Pons (tissue), 1 donor: ENCODE data around the gene BPNT1.
A peak's percentile ranks its signal among the peaks of the same experiment; 100 is the strongest.
"Not testable (repeated sequence)": the region's sequence is repeated elsewhere in the genome, so short reads cannot be mapped to it uniquely, and the experiment has no call there.

Source experiments
- DNase-seq: peaks from one replicate; pipeline ENCODE4 v3.0.0-alpha.2; 2016; ENCODE audit warnings: low spot score

The BPNT1 gene

DNA sequence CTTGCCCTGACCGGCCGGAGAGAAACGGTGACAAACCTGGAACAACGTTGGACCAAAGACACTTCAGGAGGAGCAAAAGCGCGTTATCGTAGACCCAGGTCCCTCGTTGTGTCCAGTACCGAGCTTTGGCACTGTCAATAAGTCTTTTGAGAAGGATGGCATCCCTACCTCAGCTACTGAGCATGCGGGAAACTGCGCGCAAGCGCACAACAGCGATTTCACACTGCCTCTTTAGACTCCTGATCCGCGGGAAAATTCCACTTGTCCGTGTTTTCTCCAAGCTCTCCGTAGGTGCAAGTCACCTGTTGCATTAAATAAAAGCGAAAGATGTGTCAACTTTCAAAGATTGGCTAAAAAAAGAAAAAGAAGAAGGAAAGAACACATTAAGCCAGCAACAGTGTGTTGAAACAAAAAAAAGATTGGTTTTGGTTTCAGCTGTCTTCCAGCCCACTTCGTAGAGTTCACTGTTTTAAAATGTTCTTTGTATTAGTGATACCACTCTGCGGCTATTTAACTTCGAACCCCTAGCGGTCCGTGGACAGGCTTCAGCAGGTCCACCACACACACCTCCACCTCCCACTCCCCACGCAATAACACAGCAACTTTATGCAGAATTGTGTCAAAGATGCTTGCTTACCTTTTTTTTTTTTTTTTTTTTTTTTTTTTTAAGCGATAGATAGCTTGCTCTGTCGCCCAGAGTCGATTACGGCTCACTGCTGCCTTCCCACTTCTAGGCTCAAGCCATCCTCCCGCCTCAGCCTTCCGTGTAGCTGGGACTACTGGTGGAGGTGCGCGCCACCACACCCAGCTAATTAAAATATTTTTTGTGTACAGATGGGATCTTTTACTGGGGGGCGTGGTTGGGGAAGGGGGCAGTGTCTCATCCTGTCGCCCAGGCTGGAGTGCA is at the start of gene BPNT1:
Gene BPNT1, minus strand, starts transcription at position 139 of the 907 bp plus-strand sequence. CDS start 9,942 bp downstream, outside the sequence.
- peak; percentile 97 for DNase-seq

DNA sequence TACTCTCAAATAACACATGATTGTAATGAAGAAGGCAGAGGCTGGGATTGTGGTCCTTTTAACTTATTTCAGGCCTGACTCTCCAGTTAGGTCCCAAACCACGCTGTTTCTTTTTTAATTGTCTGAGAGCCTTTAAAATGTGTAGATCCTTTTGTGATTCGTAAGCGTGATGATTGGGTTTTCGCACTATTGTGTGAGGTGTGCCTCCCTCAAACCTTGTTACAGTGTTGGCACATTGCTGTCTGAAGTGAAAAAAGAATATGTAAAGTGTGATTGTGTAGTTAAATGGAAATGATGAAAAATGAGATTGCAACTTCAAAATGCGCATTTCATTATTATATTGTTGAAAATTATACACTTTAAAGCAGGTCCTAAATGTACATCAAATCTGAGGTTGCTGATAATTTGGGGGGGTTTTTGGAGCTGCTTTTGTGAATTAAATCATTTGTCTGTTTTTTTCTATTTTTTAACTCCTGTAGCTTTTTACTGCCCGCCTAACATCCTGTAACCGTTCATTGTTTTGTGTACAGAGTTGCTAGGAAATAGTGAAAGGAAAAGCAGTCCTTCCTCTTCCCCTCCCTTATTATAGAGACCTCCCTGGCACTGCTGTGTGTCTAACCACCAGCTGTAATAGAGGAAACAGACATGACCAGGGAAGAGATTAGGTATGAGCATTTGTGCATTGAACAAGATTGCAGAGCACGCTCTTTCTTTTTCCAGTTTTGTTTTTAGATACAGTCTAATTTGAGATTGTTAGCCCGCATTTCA is 47.6 kb upstream of the BPNT1 start:
- DNase-seq: no peak

GRCh38 chr1:220135755-220136154 is 46.2 kb upstream of the BPNT1 start:
- DNase-seq: no peak

DNA sequence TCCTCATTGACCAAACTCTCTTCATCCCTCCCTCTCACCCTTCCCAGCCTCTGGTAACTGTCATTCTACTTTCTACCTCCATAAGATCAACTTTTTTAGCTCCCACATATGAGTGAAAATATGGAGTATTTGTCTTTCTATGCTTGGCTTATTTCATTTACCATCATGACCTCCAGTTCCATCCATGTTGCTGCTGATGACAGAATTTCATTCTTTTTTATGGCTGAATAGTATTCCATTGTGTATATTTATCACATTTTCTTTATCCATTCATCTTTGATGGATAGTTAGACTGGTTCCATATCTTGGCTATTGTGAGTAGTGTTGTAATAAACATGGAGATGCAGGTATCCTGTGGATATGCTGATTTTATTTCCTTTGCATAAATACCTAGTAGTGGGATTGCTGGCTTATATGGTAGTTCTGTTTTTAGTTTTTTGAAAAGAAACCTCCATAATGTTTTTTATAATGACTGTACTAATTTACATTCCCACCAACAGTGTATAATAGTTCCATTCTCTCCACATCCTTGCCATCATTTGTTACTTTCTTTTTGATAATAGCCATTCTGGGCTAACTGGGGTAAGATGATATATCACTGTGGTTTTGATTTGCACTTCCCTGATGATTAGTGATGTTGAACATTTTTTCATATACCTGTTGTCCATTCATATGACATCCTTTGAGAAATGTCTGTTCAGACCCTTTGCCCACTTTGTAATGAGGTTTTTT is 40.1 kb upstream of the BPNT1 start:
- DNase-seq: no peak

GRCh38 chr1:220127076-220127475 is 37.5 kb upstream of the BPNT1 start:
- DNase-seq: no peak

GRCh38 chr1:220124542-220124941 is 35.0 kb upstream of the BPNT1 start:
- no peak for DNase-seq

DNA sequence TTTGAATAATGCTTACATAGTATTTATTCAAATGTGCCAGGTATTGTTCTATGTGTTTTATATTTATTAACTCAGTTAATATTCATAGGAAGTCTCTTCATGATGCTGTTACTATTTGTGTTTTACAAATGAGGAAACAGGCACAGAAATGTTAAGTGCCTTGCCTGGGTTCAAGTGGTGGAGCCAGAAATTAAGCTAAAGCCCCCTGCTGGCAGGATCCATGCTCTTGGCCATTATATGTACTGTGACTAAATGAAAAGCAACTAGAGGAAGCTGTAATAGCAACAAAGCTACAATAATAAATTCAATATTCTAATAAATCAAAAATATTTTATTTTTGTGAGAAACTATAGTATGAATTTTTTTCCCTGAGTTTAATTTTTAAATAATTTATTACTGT is 34.3 kb upstream of the BPNT1 start:
- no peak for DNase-seq

DNA sequence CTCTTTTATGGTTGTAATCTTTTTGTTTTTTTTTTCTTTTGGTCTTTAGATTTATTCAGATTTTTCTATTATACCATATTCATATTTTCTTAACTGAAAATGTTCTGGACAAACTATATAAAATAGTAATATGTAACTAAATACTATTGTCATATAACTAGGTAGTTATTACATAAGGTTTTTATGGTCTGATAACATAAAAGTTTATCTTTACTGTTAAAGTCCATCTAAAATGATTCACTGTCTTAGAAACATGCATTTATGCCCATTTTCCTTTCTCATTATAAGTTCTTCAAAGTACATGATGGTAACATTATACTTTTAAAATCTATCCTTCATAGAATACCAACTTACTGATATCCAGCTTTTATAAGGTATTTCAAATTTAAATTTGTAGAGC is 33.5 kb upstream of the BPNT1 start:
- DNase-seq: no peak

DNA sequence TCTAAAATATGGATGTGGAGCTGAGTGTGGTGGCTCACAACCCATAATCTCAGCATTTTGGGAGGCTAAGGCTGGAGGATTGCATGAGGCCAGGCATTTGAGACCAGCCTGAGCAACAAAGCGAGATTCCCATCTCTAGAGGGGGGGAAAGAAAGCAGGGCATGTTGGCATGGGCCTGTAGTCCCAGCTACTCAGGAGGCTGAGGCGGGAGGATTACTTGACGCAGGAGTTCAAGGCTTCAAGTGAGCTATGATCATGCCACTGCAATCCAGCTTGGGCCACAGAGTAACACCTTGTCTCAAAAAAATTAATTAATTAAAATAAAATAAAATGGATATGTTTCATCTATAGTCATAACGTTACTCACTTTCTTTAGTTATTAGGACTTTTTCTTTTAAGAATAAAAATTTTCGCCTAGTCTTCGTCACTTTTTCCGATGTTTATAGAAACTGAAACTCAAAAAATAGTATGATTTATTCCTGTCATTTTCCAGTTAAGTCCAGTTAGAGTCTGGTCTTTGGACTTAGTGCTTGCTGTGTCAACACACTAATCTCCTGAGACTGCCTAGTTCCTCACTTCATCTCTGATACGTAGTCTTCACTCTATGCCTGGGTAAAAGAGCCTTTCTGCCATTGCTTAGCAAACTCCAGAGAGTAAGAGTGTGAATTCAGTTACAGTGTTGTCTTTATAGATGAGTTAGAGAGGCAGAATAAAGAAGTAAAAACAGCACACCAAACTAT is 32.4 kb upstream of the BPNT1 start:
- no peak for DNase-seq

- no peak for DNase-seq
Observed at GRCh38 chr1:220119043-220119512, 29.5 kb upstream of the BPNT1 start.

DNA sequence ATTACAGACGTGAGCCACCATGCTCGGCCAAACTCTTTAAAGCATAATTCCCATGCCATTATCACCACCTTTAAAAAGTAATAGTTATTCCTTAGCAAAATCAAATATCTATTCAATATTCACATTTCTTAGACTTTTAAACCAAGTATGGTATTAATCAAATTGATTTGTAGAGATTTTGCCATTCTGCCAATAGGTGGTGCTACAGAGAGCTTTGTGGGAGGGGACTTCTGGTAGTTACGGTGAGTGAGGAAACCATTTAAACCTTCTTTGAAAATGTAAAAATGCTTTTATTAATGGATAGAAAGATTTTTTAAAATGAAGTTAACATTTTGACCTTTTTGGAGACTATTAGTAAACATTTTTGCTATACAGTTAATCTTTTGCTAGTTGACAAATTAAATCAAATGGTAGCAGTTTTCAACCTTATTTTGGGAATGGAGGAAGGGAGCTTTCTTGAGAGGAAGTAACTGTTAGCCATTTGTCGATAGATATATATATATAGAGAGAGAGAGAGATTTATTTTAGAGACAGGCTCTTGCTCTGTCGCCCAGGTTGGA is 23.6 kb upstream of the BPNT1 start:
- no peak for DNase-seq

DNA sequence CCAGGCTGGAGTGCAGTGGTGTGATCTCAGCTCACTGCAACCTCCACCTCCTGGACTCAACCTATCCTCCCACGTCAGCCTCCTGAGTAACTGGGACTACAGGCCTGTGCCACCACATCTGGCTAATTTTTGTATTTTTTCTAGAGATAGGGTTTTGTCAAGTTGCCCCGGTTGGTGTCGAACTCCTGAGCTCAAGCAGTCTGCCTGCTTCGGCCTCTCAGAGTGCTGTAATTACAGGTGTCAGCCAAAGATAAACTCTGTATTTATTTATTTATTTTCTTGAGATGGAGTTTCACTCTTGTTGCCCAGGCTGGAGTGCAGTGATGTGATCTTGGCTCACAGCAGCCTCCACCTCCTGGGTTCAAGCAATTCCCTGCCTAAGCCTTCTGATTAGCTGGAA is 23.0 kb upstream of the BPNT1 start:
- not testable (repeated sequence) for DNase-seq

- DNase-seq: not testable (repeated sequence)
Observed at GRCh38 chr1:220110473-220110872, 20.9 kb upstream of the BPNT1 start.

DNA sequence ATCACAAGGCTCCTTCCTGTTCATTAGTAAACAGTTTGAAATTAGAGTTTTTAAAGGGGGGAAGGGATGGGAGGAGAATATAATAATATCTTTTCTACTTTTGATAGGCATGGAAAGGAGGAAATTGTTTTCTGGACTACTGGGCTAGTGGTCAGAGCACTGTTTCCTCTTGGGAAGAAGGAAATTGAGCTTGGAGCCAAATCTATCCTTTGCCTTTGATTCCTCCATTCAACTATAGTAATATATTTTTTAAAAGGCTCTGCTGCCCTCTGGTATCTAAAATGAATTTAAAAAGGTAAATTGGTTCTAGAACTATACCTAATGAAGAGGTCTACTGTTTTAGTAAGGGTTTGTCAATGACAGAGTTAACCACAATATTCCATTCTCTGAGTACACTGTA is 10.2 kb upstream of the BPNT1 start:
- DNase-seq: no peak

- peak; percentile 84 for DNase-seq
Observed at GRCh38 chr1:220094016-220094911, 4.7 kb upstream of the BPNT1 start, which contains the start of gene IARS2. IARS2 (plus strand) TSS chr1:220094132; CDS start chr1:220094217, 85 bp downstream.

GRCh38 chr1:220093361-220094015 is 3.9 kb upstream of the BPNT1 start:
- DNase-seq: no peak

- no peak for DNase-seq
Observed at GRCh38 chr1:220092694-220093093, 3.1 kb upstream of the BPNT1 start.

- not testable (repeated sequence) for DNase-seq
Observed at GRCh38 chr1:220086261-220086686, 3.3 kb downstream of the BPNT1 start.

GRCh38 chr1:220084460-220084859 is 5.1 kb downstream of the BPNT1 start:
- no peak for DNase-seq
